Mucosa of rectum (tissue), 2 donors: ENCODE results near the gene CTNNA1.
"Not testable (repeated sequence)": the region's sequence is repeated elsewhere in the genome, so short reads cannot be mapped to it uniquely, and the experiment has no call there.

Experiments
- H3K27ac ChIP-seq, 2 donors: one replicate each; pipeline ENCODE4 v1.7.0; 2013; ENCODE audit warnings: inconsistent platforms in 2 of 2, low read depth in 2 of 2, low read length in 2 of 2
- H3K27me3 ChIP-seq, 2 donors: one replicate each; pipeline ENCODE4 v1.7.0; 2013; ENCODE audit warnings: low read length in 2 of 2; ENCODE audit not compliant: control insufficient read depth in 2 of 2, insufficient read depth in 2 of 2
- H3K36me3 ChIP-seq, 2 donors: one replicate each; pipeline ENCODE4 v1.7.0; 2013; ENCODE audit warnings: low read length in 2 of 2; ENCODE audit not compliant: control insufficient read depth in 2 of 2, insufficient read depth in 2 of 2
- H3K4me1 ChIP-seq, 2 donors: one replicate each; pipeline ENCODE4 v1.7.0; 2013; ENCODE audit warnings: low read length in 2 of 2, mild to moderate bottlenecking in 1 of 2; ENCODE audit not compliant: control insufficient read depth in 2 of 2, insufficient read depth in 2 of 2
- H3K4me3 ChIP-seq, 2 donors: one replicate each; pipeline ENCODE4 v1.7.0; 2013; ENCODE audit warnings: low read length in 2 of 2
- H3K9ac ChIP-seq, 2 donors: one replicate each; pipeline ENCODE4 v1.7.0; 2013; ENCODE audit warnings: low read length in 2 of 2, low read depth in 1 of 2, mild to moderate bottlenecking in 1 of 2
- H3K9me3 ChIP-seq, 2 donors: one replicate each; pipeline ENCODE4 v1.7.0; 2013; ENCODE audit warnings: low read length in 2 of 2; ENCODE audit not compliant: control insufficient read depth in 2 of 2
- donor health status: healthy.
- donor health status: Normal muscosa, but diverticular disease.

CTNNA1 gene

GRCh38 chr5:138772986-138773594, 19.9 kb downstream of the CTNNA1 start:
- Histone ChIP-seq H3K9me3 (no peaks in the 10 kb centered on the region), H3K4me3 (no peak overlapping the region), H3K9ac (no peak overlapping the region), H3K36me3 (peaks cover under 1 to 3% of the 10 kb centered on the region in 2 donors), H3K4me1 (no peaks in the 10 kb centered on the region), H3K27me3 (no peaks in the 10 kb centered on the region), H3K27ac (no peak overlapping the region)

- not testable (repeated sequence) for H3K4me3 ChIP-seq, H3K27me3 ChIP-seq, H3K4me1 ChIP-seq, H3K36me3 ChIP-seq, H3K27ac ChIP-seq, H3K9me3 ChIP-seq, H3K9ac ChIP-seq
These were observed 20.4 kb downstream of the CTNNA1 start for GRCh38 chr5:138773624-138774023.

GRCh38 chr5:138775034-138775433, 21.8 kb downstream of the CTNNA1 start:
- H3K9ac ChIP-seq, result no peak overlapping the region
- H3K4me1 ChIP-seq, result no peaks in the 10 kb centered on the region
- H3K4me3 ChIP-seq, result no peak overlapping the region
- H3K27me3 ChIP-seq, result no peaks in the 10 kb centered on the region
- H3K36me3 ChIP-seq, result peaks cover 3 to 7% of the 10 kb centered on the region in 2 donors
- no peak overlapping the region for H3K27ac ChIP-seq
- H3K9me3 ChIP-seq, result no peaks in the 10 kb centered on the region

- no peaks in the 10 kb centered on the region for H3K4me1 ChIP-seq
- no peak overlapping the region for H3K27ac ChIP-seq
- no peaks in the 10 kb centered on the region for H3K27me3 ChIP-seq
- peaks cover 20% of the 10 kb centered on the region in 2 donors for H3K36me3 ChIP-seq
- H3K9me3 ChIP-seq, result no peaks in the 10 kb centered on the region
- no peak overlapping the region for H3K9ac ChIP-seq
- no peak overlapping the region for H3K4me3 ChIP-seq
These were observed 25.0 kb downstream of the CTNNA1 start for GRCh38 chr5:138778234-138778633.

- H3K4me1 ChIP-seq, result no peaks in the 10 kb centered on the region
- no peaks in the 10 kb centered on the region for H3K9me3 ChIP-seq
- H3K9ac ChIP-seq, result no peak overlapping the region
- peaks cover 24 to 31% of the 10 kb centered on the region in 2 donors for H3K36me3 ChIP-seq
- H3K27ac ChIP-seq, result no peak overlapping the region
- no peaks in the 10 kb centered on the region for H3K27me3 ChIP-seq
- H3K4me3 ChIP-seq, result no peak overlapping the region
These were observed 30.8 kb downstream of the CTNNA1 start for GRCh38 chr5:138783976-138784375.

- Histone ChIP-seq H3K4me1 (no peaks in the 10 kb centered on the region), H3K36me3 (peaks cover 24 to 31% of the 10 kb centered on the region in 2 donors), H3K27ac (no peak overlapping the region), H3K9me3 (no peaks in the 10 kb centered on the region), H3K9ac (no peak overlapping the region), H3K4me3 (no peak overlapping the region), H3K27me3 (no peaks in the 10 kb centered on the region)
These were observed 31.4 kb downstream of the CTNNA1 start for GRCh38 chr5:138784590-138784989.

- peaks cover 5 to 9% of the 10 kb centered on the region in 2 donors for H3K36me3 ChIP-seq
- no peaks in the 10 kb centered on the region for H3K9me3 ChIP-seq
- H3K9ac ChIP-seq, result no peak overlapping the region
- H3K27me3 ChIP-seq, result no peaks in the 10 kb centered on the region
- no peak overlapping the region for H3K4me3 ChIP-seq
- H3K4me1 ChIP-seq, result peaks cover 0 to 2% of the 10 kb centered on the region in 2 donors
- no peak overlapping the region for H3K27ac ChIP-seq
These were observed 36.6 kb downstream of the CTNNA1 start for GRCh38 chr5:138789771-138790242.

GRCh38 chr5:138790684-138791083, 37.5 kb downstream of the CTNNA1 start:
- peaks cover 5% of the 10 kb centered on the region in 2 donors for H3K36me3 ChIP-seq

GRCh38 chr5:138792195-138792790, 39.1 kb downstream of the CTNNA1 start:
- H3K27me3 ChIP-seq, result no peaks in the 10 kb centered on the region
- no peaks in the 10 kb centered on the region for H3K9me3 ChIP-seq
- H3K36me3 ChIP-seq, result peaks cover 0 to 5% of the 10 kb centered on the region in 2 donors
- H3K4me1 ChIP-seq, result peaks cover 0 to 2% of the 10 kb centered on the region in 2 donors
- no peak overlapping the region for H3K27ac ChIP-seq
- H3K4me3 ChIP-seq, result no peak overlapping the region
- H3K9ac ChIP-seq, result no peak overlapping the region

More at GRCh38 chr5:138790684-138791083, 37.5 kb downstream of the CTNNA1 start:
- Histone ChIP-seq H3K4me1 (peaks cover 0 to 2% of the 10 kb centered on the region in 2 donors), H3K9ac (no peak overlapping the region), H3K9me3 (no peaks in the 10 kb centered on the region), H3K27me3 (no peaks in the 10 kb centered on the region), H3K27ac (no peak overlapping the region), H3K4me3 (no peak overlapping the region)

- Histone ChIP-seq H3K27me3 (no peaks in the 10 kb centered on the region), H3K4me3 (no peak overlapping the region), H3K27ac (no peak overlapping the region), H3K4me1 (peaks cover 0 to 2% of the 10 kb centered on the region in 2 donors), H3K36me3 (no peaks in the 10 kb centered on the region), H3K9me3 (no peaks in the 10 kb centered on the region), H3K9ac (no peak overlapping the region)
These were observed 40.4 kb downstream of the CTNNA1 start for GRCh38 chr5:138793575-138793974.
